Dermis microvascular lymphatic vessel endothelial cell (primary cell): ENCODE measurements around the gene SLC51B. TPM values are rescaled to one million over a fixed set of nuclear protein-coding genes. Genes with fewer than 3 reads are reported as not detected.
"Not testable (repeated sequence)": the region's sequence is repeated elsewhere in the genome, so short reads cannot be mapped to it uniquely, and the experiment has no call there.

Experiments
- DNase-seq, 2 donors: peaks; one replicate each; pipeline versions ENCODE4 v3.0.0 to v3.0.0-alpha.2; 2010; ENCODE audit warnings: low read depth in 2 of 2
- total RNA-seq: library from RNA; depleted of rRNA; stranded (reverse); fragments of >200 nt; gene quantifications from 2 replicates; pipeline ENCODE4 v1.2.1, GENCODE V29; 2014

SLC51B gene
- total RNA-seq, 1 donor from 2014 or later = not detected

DNA sequence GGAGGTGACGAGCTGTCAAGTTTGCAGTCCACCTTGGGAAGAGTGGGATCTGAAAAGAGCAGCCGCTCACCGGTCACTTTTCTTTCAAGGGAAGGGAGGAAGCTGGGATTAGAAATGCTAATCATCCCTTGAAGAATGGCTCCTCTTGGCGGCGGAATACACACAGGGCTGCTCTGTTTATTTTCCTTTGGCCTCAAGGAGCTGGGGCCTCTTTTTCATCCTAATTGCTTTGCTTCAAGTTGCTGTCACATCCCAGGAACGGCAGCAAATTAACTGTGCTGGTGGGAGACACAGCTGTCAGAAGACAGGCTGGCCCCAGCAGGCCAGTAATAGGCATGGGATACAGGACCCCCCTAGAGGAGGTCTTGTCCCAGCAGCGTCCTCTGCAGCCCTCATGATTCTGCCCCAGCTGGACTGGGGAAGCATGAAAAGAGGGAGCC is 38.1 kb downstream of the SLC51B start:
- no peak for DNase-seq

DNA sequence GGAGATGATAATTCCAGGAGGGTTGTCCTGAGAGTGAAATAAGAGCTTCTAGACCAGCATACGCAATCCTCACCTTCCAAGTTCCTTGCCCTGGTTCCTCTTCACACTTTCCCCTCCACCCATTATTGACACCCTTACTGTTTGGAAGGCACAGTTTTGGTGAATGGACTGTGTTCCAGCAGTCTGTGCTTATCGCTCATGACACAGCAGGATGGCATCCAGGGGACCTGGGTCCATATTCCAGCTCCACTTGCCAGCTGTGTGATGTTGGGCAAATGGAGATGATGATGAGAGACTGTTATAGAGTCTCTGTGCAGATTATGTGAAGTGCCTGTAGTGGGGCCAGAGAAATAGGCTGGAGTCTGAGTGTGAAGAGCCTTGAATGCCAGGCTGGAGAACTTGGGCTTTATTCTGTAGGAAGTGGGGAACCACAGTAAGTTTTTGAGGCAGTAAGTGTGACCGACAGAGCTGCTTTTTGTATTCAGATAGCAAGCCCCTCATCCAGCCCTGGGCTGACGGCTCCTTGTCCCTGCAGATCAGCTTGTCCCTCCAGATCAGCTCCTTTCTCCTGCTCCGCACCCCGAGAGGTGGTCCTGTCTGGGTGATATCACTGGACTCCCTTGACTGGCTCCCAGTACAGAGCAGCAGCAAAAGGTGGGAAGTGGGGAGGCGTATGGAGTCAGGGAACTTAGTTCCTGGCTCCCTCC is 39.5 kb downstream of the SLC51B start:
- DNase-seq = no peak

GRCh38 chr15:65085207-65085753 is 40.1 kb downstream of the SLC51B start:
- no peak for DNase-seq

DNA sequence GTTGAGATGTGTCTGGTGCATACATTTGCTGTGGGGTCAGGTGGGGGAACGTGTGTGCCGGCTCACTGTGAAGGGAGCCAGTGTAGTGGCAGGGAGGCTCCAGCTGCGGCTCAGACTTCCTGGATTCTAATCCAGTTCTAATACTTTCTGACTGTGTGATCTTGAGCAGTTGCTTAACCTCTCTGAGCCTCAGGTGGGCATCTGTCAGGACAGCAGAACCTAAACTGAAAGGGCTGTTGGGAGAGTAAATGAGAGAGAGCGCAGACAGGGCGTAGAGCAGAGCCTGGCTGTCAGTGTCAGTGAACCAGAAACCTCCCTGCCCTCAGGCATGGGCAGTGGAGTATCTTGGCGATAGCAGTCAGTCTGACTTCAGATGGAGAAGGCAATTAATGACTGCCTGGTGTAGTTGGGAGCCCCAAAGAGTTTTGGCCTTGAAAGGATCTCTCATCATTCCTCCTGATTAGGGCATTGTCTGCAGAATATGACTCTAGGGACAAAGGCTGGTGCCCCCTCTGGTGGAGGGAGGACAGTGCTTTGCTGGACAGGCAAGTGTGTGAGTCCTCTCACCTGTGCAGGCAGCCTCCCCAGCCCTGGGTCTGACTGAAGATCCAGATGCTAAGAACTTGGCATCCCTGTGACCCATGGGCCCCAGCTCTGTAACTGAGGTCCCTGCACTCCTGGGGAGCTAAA is 40.9 kb downstream of the SLC51B start:
- DNase-seq = peak; percentile 16 to 41

DNA sequence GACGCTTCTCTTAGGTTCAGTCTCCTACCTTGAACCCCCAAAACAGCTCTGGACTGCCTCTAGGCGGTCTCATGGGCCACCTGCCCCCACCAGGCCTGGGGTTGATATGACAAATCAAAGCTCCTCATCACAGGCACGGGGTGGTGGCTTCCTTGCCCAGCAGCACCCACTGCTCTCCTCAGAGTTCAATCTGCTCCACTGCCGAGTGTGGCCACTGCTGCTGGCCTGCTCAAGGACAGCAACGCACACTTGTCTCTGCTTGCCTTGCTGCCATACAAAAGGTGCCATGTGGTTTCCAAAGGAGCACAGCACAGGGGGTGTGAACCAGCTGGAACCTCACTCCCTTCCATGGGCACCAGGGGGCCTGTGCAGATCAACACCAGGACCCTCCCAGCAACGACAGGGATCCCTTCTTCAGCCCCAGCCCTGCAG is 41.5 kb downstream of the SLC51B start:
- DNase-seq = peak in 1 of 2 donors; percentile 19

GRCh38 chr15:65087411-65087810 is 42.2 kb downstream of the SLC51B start:
- no peak for DNase-seq

- no peak for DNase-seq
Measured at GRCh38 chr15:65087873-65088642, 42.9 kb downstream of the SLC51B start.

GRCh38 chr15:65088643-65089021 is 43.4 kb downstream of the SLC51B start:
- no peak for DNase-seq

DNA sequence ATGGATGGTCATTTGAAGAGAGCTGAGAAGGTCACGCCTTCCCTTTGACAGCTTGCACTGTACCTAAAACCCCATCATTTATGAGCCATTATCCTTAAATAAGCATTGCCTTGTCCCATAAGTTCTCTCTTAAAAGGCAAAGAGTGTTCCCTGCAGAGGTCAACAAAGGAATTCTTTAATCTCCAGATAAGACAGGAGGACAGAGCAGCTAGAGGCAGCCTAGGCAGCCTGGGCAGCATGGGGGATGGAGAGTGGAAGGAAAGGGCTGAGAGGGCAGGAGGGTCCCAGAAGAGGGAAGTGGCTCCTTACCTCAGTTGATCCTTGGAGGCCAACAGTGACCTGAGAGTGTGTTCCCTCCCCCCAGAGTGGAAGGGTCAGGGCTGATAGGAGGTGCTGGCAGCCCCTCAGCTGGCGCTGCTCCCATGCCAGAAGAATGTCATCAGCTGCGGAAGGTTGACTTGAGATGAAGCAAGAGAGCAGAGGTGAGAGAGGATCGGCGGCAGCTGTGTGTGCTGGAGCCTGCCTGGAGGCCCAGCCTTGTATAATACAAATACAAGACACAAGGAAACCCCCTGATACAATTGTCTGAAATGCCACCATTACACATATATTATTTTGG is 44.1 kb downstream of the SLC51B start:
- no peak for DNase-seq

GRCh38 chr15:65091946-65092770 is 47.0 kb downstream of the SLC51B start:
- DNase-seq = no peak

DNA sequence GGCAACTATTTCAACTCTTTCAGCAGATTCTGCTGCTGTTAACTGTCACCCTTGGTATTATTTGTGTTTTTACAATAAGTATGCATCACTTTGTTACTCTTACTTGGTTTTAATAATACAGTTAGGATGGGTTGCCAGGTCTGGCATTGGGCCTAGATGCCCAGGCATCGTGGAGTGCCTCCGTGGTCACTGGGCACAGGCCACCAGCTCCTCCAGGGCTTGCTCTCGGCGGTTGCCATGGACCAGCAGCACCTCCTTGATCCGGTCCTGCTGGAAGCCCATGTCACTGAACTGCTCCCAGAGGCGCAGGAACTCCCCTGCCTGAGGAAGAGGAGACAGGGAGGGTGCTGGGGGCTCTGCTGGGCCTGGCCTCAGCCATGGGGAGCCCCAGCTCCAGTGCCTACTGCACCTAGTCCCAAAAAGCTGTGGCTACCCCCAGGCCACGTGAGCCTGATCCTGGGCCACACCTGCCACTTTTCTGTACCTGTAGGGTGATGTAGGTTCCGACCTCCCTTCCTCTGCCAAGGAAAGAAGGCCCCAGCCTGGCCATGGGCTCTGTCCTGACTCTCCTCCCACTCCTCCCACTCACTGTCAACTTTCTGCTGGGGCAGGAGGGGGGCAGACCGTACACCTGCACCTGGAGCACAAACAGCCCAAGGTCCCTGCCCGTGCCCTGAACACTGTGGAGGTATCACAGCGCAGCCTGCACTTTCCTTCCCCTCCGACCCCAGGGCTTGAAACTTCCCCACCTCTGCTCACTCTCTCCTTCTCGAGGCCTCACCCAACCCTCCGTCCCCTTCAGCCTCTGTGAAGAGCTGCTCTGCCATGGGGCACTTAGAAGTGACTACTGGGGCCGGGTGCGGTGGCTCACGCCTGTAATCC is 48.0 kb downstream of the SLC51B start:
- DNase-seq = no peak

- DNase-seq = not testable (repeated sequence)
Measured at GRCh38 chr15:65093793-65094170, 48.6 kb downstream of the SLC51B start.

DNA sequence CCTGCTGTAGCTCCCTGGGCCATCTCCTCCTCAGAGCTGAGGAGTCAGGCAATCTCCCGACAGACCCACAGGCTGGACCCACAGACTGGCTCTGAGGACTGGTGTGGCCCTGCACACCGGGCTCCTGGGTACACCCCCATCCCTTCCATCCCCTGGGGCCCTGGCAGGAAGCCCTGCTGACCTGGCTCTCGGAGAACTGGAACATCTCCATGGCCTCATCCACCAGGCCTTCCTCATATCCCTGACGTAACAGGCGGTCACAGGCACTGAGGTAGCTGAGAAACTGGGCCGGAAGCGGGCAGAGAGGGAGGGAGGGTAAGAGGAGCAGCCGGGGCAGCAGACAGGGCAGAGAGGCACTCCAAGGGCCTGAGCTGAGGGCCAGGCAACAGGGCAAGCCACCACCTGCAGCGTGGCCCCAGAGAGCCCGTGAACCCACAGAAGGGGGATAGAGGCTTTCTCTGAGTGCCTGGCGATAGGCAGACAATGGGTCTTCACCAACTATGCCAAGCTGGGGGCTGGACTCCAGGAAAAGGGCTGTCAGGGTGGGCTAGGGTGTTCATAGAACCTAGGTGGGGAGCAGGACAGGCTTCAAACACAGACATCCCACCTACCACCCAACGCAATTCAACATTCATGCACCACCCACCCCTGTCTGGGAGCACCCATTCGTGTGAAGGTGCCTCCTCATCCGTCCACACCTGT is 49.3 kb downstream of the SLC51B start:
- peak in 1 of 2 donors; percentile 35 for DNase-seq

GRCh38 chr15:65095011-65095746 is 50.0 kb downstream of the SLC51B start:
- DNase-seq = no peak

DNA sequence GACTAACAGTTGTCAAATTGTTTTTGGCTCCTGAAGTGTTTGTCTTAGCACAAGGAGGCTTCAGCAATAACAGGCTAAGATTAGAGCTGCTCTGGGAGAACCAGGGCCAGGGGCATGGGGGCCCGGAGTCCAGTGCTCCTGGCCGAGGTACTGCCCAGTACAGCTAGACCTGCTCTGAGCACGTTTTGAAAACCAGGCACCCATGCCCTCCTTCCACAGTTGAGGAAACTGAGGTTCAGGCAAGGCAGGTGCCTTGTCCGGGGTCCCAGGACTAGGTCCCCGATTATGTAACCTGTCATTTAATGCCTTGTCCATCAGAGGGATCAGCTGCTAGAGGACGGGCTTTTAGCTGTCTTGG is 50.5 kb downstream of the SLC51B start:
- DNase-seq = no peak

- no peak for DNase-seq
Measured at GRCh38 chr15:65096481-65097385, 51.5 kb downstream of the SLC51B start.

DNA sequence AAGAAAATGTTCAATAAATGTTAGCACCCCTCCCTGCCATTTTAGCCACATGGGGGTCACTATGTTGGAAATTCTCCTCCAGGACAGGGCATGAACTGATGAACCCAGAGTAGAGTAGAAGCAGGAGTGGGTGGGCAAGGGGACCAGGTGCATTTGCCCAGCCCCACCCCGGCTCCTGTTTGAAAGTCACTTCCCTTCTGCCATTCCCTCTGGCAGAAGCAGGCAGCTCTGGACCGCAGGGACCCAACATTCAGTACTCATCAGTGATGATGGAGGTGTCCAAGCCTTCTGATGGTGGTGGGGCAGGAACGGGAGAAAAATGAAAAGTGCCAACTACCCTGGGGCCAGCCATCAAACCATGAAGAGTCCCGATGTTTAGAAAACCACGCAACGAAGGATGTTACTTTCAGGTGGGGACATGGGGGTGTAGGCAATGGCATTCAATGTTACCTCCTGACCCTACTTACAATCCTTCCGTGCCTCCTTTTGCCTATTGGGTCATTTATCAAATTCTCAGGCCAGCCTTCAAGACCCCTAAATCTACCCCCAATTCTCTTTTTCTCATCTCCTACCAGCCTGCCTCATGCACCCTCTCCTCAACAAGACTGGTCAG is 52.6 kb downstream of the SLC51B start:
- DNase-seq = no peak
